MCF 10A (cell line): ENCODE data around the gene RFT1. TPM values are rescaled to one million over a fixed set of nuclear protein-coding genes. Genes with fewer than 3 reads are reported as not detected.
A peak's percentile ranks its signal among the peaks of the same experiment; 100 is the strongest.

Experiments
- BruUV-seq: library from RNA; stranded (reverse); fragments of 400-500 nt; replicated peaks from 2 replicates; lab custom pipeline; 2021; lab: Mats Ljungman, UMichigan
- CTCF ChIA-PET: fragments of 300-600 bp; sonication (Branson Sonifier 250); formaldehyde crosslinking; extraction: SDS; loops from one replicate; lab custom pipeline; 2021; ENCODE audit warnings: antibody characterized with exemption, inconsistent platforms; lab: Yijun Ruan, JAX
- POLR2A ChIA-PET: fragments of 300-600, 350-650 bp; sonication (Branson Sonifier 250); formaldehyde crosslinking; extraction: SDS; loops from one replicate; lab custom pipeline; 2020; ENCODE audit warnings: antibody characterized with exemption, inconsistent platforms; lab: Yijun Ruan, JAX
- DNase-seq: peaks from one replicate; pipeline ENCODE4 v3.0.0-alpha.2; 2018; ENCODE audit not compliant: unreplicated experiment
- H3K27ac Mint-ChIP-seq: one replicate; pipeline ENCODE4 v1.8.0; 2022; ENCODE audit warnings: mild to moderate bottlenecking, low read depth, mixed read lengths; ENCODE audit not compliant: unreplicated experiment
- H3K27me3 Mint-ChIP-seq: one replicate; pipeline ENCODE4 v1.8.0; 2022; ENCODE audit warnings: mixed read lengths; ENCODE audit not compliant: insufficient read depth, unreplicated experiment
- H3K36me3 Mint-ChIP-seq: one replicate; pipeline ENCODE4 v1.8.0; 2022; ENCODE audit warnings: mild to moderate bottlenecking, moderate library complexity, mixed read lengths; ENCODE audit not compliant: insufficient read depth, unreplicated experiment
- H3K4me1 Mint-ChIP-seq: one replicate; pipeline ENCODE4 v1.8.0; 2022; ENCODE audit warnings: mixed read lengths; ENCODE audit not compliant: insufficient read depth, unreplicated experiment
- H3K4me3 Mint-ChIP-seq: one replicate; pipeline ENCODE4 v1.8.0; 2022; ENCODE audit warnings: mild to moderate bottlenecking, moderate library complexity, mixed read lengths; ENCODE audit not compliant: unreplicated experiment
- H3K9me3 Mint-ChIP-seq: one replicate; pipeline ENCODE4 v1.8.0; 2022; ENCODE audit warnings: mixed read lengths; ENCODE audit not compliant: unreplicated experiment
- CTCF ChIP-seq: fragments of 200-600 bp; IDR thresholded peaks from one replicate; pipeline ENCODE4 v1.8.0; 2022; ENCODE audit warnings: antibody characterized with exemption, mild to moderate bottlenecking; ENCODE audit not compliant: unreplicated experiment
- intact Hi-C: fragments of 100-400 bp; cut with micrococcal nuclease; formaldehyde crosslinking; loops from 2 replicates; pipeline ENCODE4 v1.14.1; 2022
- total RNA-seq: library from RNA; stranded (reverse); gene quantifications from 2 replicates; pipeline ENCODE4 v1.2.3, GENCODE V29; 2022

Gene RFT1
- total RNA-seq, 1 experiment from 2014 or later: 42.7 TPM

GRCh38 chr3:53142986-53143385 lies 12.8 kb upstream of the RFT1 start:
- no TSS peak for BruUV-seq
- Mint-ChIP-seq H3K4me1 (peaks cover 7% of the 10 kb centered on the region), H3K4me3 (no peak overlapping the region), H3K9me3 (no peaks in the 10 kb centered on the region), H3K27ac (no peak overlapping the region), H3K36me3 (no peaks in the 10 kb centered on the region), H3K27me3 (no peaks in the 10 kb centered on the region)
- no peak for TF ChIP-seq CTCF
- ChIA-PET POLR2A (no interaction called here), CTCF (interaction anchor here (1.0 to 2.5 kb wide), 4 partner anchors 9 to 50 kb away, joined by 3 to 11 read pairs (median 6); no protein-coding TSS in a partner anchor)
- no peak for DNase-seq
- intact Hi-C loops: no loop called here

GRCh38 chr3:53140847-53141845 lies 10.9 kb upstream of the RFT1 start:
- Mint-ChIP-seq H3K4me3 (no peak overlapping the region), H3K36me3 (no peaks in the 10 kb centered on the region)

GRCh38 chr3:53139906-53140846 lies 9.9 kb upstream of the RFT1 start:
- H3K4me3 Mint-ChIP-seq: no peak overlapping the region
- ChIA-PET CTCF (interaction anchor here (0.6 to 2.5 kb wide), 7 partner anchors 8 to 637 kb away, joined by 3 to 11 read pairs (median 3); no protein-coding TSS in a partner anchor), POLR2A (interaction anchor here (1.2 to 3.4 kb wide), 3 partner anchors 10 to 29 kb away, joined by 3 to 18 read pairs (median 4); partner anchors contain the start of genes PRKCD and RFT1)
- H3K36me3 Mint-ChIP-seq: no peaks in the 10 kb centered on the region
- no peak for TF ChIP-seq CTCF
- H3K4me1 Mint-ChIP-seq: peaks cover 7% of the 10 kb centered on the region
- no peaks in the 10 kb centered on the region for H3K9me3 Mint-ChIP-seq
- H3K27me3 Mint-ChIP-seq: no peaks in the 10 kb centered on the region
- intact Hi-C loops: no loop called here
- no TSS peak for BruUV-seq
- H3K27ac Mint-ChIP-seq: no peak overlapping the region
- DNase-seq: no peak

More at GRCh38 chr3:53140847-53141845, 10.9 kb upstream of the RFT1 start:
- Mint-ChIP-seq H3K9me3 (no peaks in the 10 kb centered on the region), H3K27ac (no peak overlapping the region), H3K4me1 (peaks cover 7% of the 10 kb centered on the region), H3K27me3 (no peaks in the 10 kb centered on the region)
- no TSS peak for BruUV-seq
- no peak for TF ChIP-seq CTCF
- intact Hi-C loops: no loop called here
- POLR2A ChIA-PET: interaction anchor here (3.4 kb wide), 1 partner anchor 11 kb away, joined by 18 read pairs; the partner anchor contains the start of gene RFT1
- peak; percentile 56 for DNase-seq
- CTCF ChIA-PET: interaction anchor here (0.7 to 2.5 kb wide), 10 partner anchors 9 to 111 kb away, joined by 3 to 11 read pairs (median 4); no protein-coding TSS in a partner anchor
